Cerebellar nuclear complex (tissue), 1 donor: ENCODE data around the gene RAET1G.
"Not testable (repeated sequence)": the region's sequence is repeated elsewhere in the genome, so short reads cannot be mapped to it uniquely, and the experiment has no call there.

Source experiments
- DNase-seq, 2 experiments: peaks; one replicate each; lab custom pipeline; 2025; lab: John Stamatoyannopoulos, UW

RAET1G gene

DNA sequence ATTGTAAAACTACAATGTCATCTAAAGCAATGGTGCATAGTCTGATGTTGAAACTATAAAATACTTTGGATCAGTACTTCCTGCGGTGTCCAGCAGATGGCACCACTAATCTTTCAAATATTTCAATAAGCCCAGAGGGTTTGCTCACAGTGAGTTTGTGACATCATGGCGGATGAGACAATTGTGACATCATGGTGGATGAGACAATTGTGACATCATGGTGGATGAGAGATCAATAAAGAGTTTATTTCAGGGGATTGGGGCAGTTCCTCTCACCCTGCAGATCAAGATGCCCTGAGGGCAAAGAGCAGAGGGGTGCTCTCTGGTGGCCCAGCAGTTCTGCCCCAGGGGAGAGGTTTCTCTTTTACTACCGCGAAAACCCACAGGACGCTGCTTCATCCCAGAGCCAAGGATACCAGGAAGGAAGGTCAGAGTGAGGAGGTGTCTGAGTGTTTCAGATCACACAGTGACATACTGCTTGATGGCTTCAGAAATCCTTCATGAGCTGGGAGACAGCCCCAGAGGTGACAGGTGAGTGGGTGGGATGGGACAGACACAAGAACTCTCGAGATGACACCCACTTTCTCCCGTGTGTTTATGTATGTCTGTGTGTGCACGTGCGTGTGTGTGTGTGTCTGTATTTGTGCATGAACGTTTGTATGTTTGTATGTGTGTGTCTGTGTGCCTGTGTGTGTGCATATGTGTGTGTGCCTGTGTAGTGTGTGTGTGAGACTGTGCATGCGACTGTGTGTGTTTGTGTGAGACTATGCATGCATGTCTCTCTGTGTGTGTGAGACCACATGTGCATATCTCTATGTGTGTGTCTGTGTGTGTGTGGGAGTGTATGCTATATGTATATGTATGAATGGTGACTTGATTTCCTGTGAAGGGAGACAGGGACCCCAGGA is 11.6 kb upstream of the RAET1G start:
- DNase-seq: peak in 1 of 2 experiments; percentile 19

GRCh38 chr6:149933461-149933860 is 10.5 kb upstream of the RAET1G start:
- no peak for DNase-seq

DNA sequence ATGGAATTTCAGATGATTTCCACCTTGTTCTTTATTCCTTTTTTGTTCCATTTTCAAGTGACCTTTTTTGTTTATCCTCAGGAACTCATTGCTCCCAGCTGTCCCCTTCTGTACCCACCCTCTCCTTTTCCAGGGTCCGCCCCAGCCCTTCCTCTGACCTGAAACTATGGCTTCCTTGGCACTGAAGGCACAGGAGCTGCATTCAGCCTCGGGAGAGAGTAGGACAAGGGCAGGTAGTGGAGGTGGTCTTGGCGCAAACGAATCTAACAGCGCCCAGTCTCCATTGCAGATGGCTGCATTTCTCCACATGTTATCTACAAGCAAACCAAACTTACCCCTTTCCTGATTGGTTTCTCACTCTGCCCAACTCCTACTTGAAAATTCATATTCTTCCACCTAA is 10.1 kb upstream of the RAET1G start:
- DNase-seq: no peak

DNA sequence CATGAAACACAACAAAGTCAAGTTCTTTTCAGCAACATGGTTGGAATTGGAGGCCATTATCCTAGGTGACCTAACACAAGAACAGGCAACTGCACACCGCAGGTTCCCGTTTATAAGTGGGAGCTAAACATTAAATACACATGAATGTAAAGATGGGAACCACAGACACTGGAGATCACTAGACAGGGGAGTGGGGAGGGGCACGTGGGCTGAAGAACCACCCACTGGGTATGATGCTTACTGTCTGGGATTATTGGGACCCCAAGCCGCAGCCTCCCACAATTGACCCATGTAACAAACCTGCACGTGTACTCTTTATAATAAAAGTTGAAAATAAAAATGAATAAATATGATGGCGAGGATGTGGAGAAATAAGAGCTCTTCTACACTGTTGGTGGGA is 8.6 kb upstream of the RAET1G start:
- no peak for DNase-seq

- DNase-seq: no peak
Measured at GRCh38 chr6:149929422-149929821, 6.5 kb upstream of the RAET1G start.

DNA sequence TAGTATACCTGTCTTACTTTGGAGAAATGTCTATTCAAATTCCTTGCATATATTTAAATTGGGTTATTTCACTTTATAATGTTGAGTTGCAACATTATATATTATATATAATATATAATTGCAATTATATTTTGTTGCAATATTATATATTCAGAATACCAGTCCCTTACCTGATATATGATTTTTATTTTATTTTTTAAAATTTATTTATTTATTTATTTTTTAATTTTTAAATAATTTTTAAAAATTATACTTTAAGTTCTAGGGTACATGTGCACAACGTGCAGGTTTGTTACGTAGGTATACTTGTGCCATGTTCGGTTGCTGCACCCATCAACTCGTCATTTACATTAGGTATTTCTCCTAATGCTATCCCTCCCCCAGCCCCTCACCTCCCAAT is 4.1 kb upstream of the RAET1G start:
- not testable (repeated sequence) for DNase-seq

DNA sequence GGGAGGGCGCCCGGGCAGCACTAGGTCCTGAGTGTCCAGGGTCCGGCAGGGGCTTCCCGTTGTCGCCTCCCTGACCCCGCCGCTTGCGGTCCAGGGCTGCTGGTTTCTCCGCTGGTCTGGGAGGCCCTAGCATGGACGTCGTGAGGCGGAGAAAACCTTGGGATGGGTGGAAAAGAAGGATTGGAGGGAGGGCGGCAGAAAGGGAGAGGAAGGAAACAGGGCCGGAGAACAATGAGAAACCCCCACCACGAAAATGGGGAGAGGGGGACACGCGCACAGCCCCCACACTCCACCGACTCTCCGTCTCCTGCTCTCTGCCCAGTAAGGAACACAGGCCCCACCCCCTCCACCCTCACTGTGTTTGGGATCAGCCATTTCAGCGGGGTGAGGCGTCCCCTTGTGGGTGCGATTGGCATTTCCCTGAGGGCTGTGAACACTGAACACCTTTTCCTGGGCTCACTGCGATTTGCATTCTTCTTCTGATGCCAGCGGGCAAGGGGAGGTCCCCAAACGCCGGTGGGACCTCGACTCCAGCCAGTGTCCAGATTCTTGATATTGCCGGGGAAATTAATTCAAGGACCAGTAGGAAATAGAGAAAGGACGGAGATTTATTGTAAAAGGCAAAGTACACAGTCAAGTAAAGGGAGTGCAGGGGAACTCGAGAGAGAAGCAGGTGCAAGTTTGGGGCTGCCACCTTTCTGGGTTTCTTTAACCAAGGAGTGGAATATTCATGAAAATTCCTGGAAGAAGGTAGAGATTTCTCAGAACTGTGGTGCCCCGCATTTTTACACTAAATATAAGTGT is 3.3 kb upstream of the RAET1G start:
- DNase-seq: peak in 1 of 2 experiments; percentile 10

- DNase-seq: no peak
Measured at GRCh38 chr6:149925253-149925973, 2.5 kb upstream of the RAET1G start.

- DNase-seq: no peak
Measured at GRCh38 chr6:149924933-149925252, 2.0 kb upstream of the RAET1G start.

GRCh38 chr6:149924206-149924932 is 1.4 kb upstream of the RAET1G start:
- DNase-seq: no peak

- no peak for DNase-seq
Measured at GRCh38 chr6:149923327-149923986, 536 bp upstream of the RAET1G start.

- DNase-seq: not testable (repeated sequence)
Measured at GRCh38 chr6:149922091-149922490, 830 bp downstream of the RAET1G start.

- no peak for DNase-seq
Measured at GRCh38 chr6:149921361-149921760, 1.6 kb downstream of the RAET1G start.

- DNase-seq: no peak
Measured at GRCh38 chr6:149919834-149920225, 3.1 kb downstream of the RAET1G start.

- DNase-seq: not testable (repeated sequence)
Measured at GRCh38 chr6:149919126-149919833, 3.6 kb downstream of the RAET1G start.

- no peak for DNase-seq
Measured at GRCh38 chr6:149918151-149918905, 4.6 kb downstream of the RAET1G start.

DNA sequence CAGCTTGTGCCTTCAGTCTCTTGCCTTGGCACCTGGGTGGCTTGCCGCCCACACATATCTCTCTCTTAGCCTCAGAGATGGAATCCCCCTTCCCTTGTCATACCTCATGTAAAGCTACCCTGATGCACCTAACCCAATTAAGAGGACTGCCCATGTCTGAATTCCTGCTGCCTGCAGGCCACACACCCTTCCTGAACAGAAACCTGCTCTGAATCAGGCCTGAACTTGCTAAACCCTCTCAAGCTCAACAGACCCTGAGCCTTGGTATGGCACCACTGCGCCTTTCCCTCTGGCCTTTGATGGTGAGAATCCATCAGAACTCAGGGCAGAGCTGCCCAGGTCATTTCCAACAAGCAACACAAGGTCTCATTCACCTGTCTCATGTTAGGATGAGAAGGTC is 5.2 kb downstream of the RAET1G start:
- no peak for DNase-seq

DNA sequence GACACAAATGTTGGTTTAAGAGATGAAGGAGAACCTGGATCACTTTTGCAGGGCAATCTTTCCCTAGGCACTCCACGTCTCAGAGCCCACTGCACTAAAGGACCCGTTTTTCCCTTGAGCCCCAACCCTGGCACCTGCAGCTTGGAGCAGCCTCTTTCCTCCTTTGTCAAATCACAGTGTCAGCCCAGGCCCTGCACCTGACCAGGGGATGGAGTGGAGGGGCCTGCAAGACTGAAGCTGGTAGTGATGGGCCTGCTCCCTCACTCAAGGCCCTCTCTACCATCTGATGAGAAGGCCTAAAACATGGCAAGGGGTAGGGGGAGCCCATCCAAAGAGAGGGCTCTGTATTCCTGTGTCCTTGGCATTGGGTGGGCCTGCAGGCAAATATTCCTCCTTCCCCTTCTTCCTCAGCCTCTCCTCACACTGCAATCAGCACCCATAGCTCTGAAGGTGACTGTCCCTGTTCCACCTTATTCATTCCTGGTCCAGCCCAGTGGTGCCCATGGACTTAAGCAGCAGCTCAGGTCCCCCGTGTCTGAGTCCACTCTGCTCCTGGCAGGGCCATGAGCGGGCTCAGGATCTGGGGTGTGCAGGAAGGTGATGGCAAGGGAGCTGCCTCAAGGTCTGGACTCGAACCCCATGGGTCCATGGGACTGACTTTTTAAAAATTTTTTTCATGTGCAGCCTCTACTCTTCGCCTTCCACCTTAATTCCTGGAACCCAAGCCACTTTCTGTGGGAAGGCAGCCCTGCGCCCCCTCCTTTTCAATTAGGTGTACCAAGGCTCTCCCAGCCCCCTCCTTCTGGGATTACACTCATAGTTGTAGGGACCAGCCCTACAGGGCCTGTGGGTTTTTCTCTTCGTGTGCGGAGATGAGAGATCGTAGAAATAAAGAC is 6.7 kb downstream of the RAET1G start:
- no peak for DNase-seq
